Stimulated activated effector memory CD8-positive, alpha-beta T cell treated with anti-CD3 and anti-CD28 coated beads, Interleukin-12 subunit alpha, Interleukin-12 subunit beta, amount 100 ng/mL, for 72 hours (primary cell): ENCODE measurements around the gene SEMA3D.
"Not testable (repeated sequence)": the region's sequence is repeated elsewhere in the genome, so short reads cannot be mapped to it uniquely, and the experiment has no call there.

ENCODE experiments used
- ATAC-seq: fragments of 150-1000 bp; cut with Tn5 transposase; 2 replicates; pipeline ENCODE4 v1.10.0; 2021
- DNase-seq, 2 donors: peaks; one replicate each; pipeline ENCODE4 v3.0.0; 2021 to 2022; ENCODE audit warnings: low spot score in 2 of 2
- H3K27ac Mint-ChIP-seq: one replicate; pipeline ENCODE4 v1.8.0; 2022; ENCODE audit warnings: mild to moderate bottlenecking, mixed read lengths
- H3K36me3 Mint-ChIP-seq: one replicate; pipeline ENCODE4 v1.8.0; 2022; ENCODE audit warnings: mild to moderate bottlenecking, mixed read lengths
- H3K4me1 Mint-ChIP-seq: one replicate; pipeline ENCODE4 v1.8.0; 2022; ENCODE audit warnings: mixed read lengths
- H3K4me3 Mint-ChIP-seq: one replicate; pipeline ENCODE4 v1.8.0; 2022; ENCODE audit warnings: mild to moderate bottlenecking, mixed read lengths
- H3K9me3 Mint-ChIP-seq: one replicate; pipeline ENCODE4 v1.8.0; 2022; ENCODE audit warnings: mixed read lengths

The SEMA3D gene

GRCh38 chr7:84997626-84998025, 189.2 kb downstream of the SEMA3D start:
- ATAC-seq = no peak
- Mint-ChIP-seq H3K27ac (no peak overlapping the region), H3K4me3 (no peak overlapping the region), H3K9me3 (peaks cover 4% of the 10 kb centered on the region), H3K36me3 (no peaks in the 10 kb centered on the region), H3K4me1 (no peaks in the 10 kb centered on the region)
- DNase-seq = no peak

GRCh38 chr7:84992954-84993353, 193.9 kb downstream of the SEMA3D start:
- not testable (repeated sequence) for H3K4me3 Mint-ChIP-seq, DNase-seq, H3K36me3 Mint-ChIP-seq, H3K9me3 Mint-ChIP-seq, H3K27ac Mint-ChIP-seq, H3K4me1 Mint-ChIP-seq, ATAC-seq

GRCh38 chr7:84985073-84985784, 201.6 kb downstream of the SEMA3D start:
- DNase-seq = no peak
- no peaks in the 10 kb centered on the region for H3K36me3 Mint-ChIP-seq
- no peak overlapping the region for H3K4me3 Mint-ChIP-seq
- H3K27ac Mint-ChIP-seq = no peak overlapping the region
- ATAC-seq = no peak
- H3K9me3 Mint-ChIP-seq = peaks cover 18% of the 10 kb centered on the region
- no peaks in the 10 kb centered on the region for H3K4me1 Mint-ChIP-seq

GRCh38 chr7:84982199-84982598, 204.7 kb downstream of the SEMA3D start:
- no peaks in the 10 kb centered on the region for H3K4me1 Mint-ChIP-seq
- ATAC-seq (no peak), DNase-seq (no peak)
- H3K27ac Mint-ChIP-seq = no peak overlapping the region
- no peaks in the 10 kb centered on the region for H3K36me3 Mint-ChIP-seq
- no peak overlapping the region for H3K4me3 Mint-ChIP-seq
- H3K9me3 Mint-ChIP-seq = peaks cover 22% of the 10 kb centered on the region

- no peak overlapping the region for H3K4me3 Mint-ChIP-seq
- H3K4me1 Mint-ChIP-seq = no peaks in the 10 kb centered on the region
- peaks cover 22% of the 10 kb centered on the region for H3K9me3 Mint-ChIP-seq
- H3K36me3 Mint-ChIP-seq = no peaks in the 10 kb centered on the region
- no peak for ATAC-seq
- no peak overlapping the region for H3K27ac Mint-ChIP-seq
- no peak for DNase-seq
These were observed 205.5 kb downstream of the SEMA3D start for GRCh38 chr7:84981055-84981976.

- no peak for ATAC-seq
- Mint-ChIP-seq H3K4me1 (no peaks in the 10 kb centered on the region), H3K27ac (no peak overlapping the region), H3K9me3 (peaks cover 11% of the 10 kb centered on the region), H3K36me3 (no peaks in the 10 kb centered on the region), H3K4me3 (no peak overlapping the region)
- no peak for DNase-seq
These were observed 211.2 kb downstream of the SEMA3D start for GRCh38 chr7:84975586-84976185.

GRCh38 chr7:84971360-84971759, 215.5 kb downstream of the SEMA3D start:
- no peak for DNase-seq
- Mint-ChIP-seq H3K4me1 (no peaks in the 10 kb centered on the region), H3K9me3 (peaks cover 17% of the 10 kb centered on the region), H3K4me3 (no peak overlapping the region), H3K36me3 (no peaks in the 10 kb centered on the region), H3K27ac (no peak overlapping the region)
- ATAC-seq = no peak

- DNase-seq (no peak), ATAC-seq (no peak)
- Mint-ChIP-seq H3K9me3 (peaks cover 17% of the 10 kb centered on the region), H3K4me3 (no peak overlapping the region), H3K36me3 (no peaks in the 10 kb centered on the region), H3K27ac (no peak overlapping the region), H3K4me1 (no peaks in the 10 kb centered on the region)
These were observed 216.2 kb downstream of the SEMA3D start for GRCh38 chr7:84970670-84971069.

- Mint-ChIP-seq H3K9me3 (peaks cover 20% of the 10 kb centered on the region), H3K4me3 (no peak overlapping the region), H3K27ac (no peak overlapping the region), H3K36me3 (no peaks in the 10 kb centered on the region), H3K4me1 (no peaks in the 10 kb centered on the region)
- ATAC-seq (no peak), DNase-seq (no peak)
These were observed 233.6 kb downstream of the SEMA3D start for GRCh38 chr7:84953234-84953633.

GRCh38 chr7:84950836-84951235, 236.0 kb downstream of the SEMA3D start:
- H3K36me3 Mint-ChIP-seq = no peaks in the 10 kb centered on the region
- H3K4me1 Mint-ChIP-seq = no peaks in the 10 kb centered on the region
- no peak overlapping the region for H3K27ac Mint-ChIP-seq
- peaks cover 17% of the 10 kb centered on the region for H3K9me3 Mint-ChIP-seq
- no peak for ATAC-seq
- DNase-seq = no peak
- H3K4me3 Mint-ChIP-seq = no peak overlapping the region

- DNase-seq (no peak), ATAC-seq (no peak)
- no peak overlapping the region for H3K27ac Mint-ChIP-seq
- H3K36me3 Mint-ChIP-seq = no peaks in the 10 kb centered on the region
- peaks cover 17% of the 10 kb centered on the region for H3K9me3 Mint-ChIP-seq
- no peaks in the 10 kb centered on the region for H3K4me1 Mint-ChIP-seq
- no peak overlapping the region for H3K4me3 Mint-ChIP-seq
These were observed 237.4 kb downstream of the SEMA3D start for GRCh38 chr7:84949501-84949900.

GRCh38 chr7:84949067-84949466, 237.8 kb downstream of the SEMA3D start:
- no peak for ATAC-seq
- DNase-seq = no peak
- Mint-ChIP-seq H3K27ac (no peak overlapping the region), H3K9me3 (peaks cover 20% of the 10 kb centered on the region), H3K4me3 (no peak overlapping the region), H3K4me1 (no peaks in the 10 kb centered on the region), H3K36me3 (no peaks in the 10 kb centered on the region)

GRCh38 chr7:84948634-84949033, 238.2 kb downstream of the SEMA3D start:
- Mint-ChIP-seq H3K9me3 (peaks cover 18% of the 10 kb centered on the region), H3K4me1 (no peaks in the 10 kb centered on the region), H3K27ac (no peak overlapping the region), H3K4me3 (no peak overlapping the region), H3K36me3 (no peaks in the 10 kb centered on the region)
- ATAC-seq (no peak), DNase-seq (no peak)

- Mint-ChIP-seq H3K4me3 (no peak overlapping the region), H3K9me3 (peaks cover 12% of the 10 kb centered on the region), H3K27ac (no peak overlapping the region), H3K4me1 (no peaks in the 10 kb centered on the region), H3K36me3 (no peaks in the 10 kb centered on the region)
- no peak for ATAC-seq
- no peak for DNase-seq
These were observed 240.3 kb downstream of the SEMA3D start for GRCh38 chr7:84946549-84946948.
